ENCODE results near the gene OVCA2. TPM values are rescaled to one million over a fixed set of nuclear protein-coding genes. Genes with fewer than 3 reads are reported as not detected.

The OVCA2 gene
- total RNA-seq, 2 donors from 2014 or later: 17.1 to 36.3 TPM

- intact Hi-C loops (cut with DNase I): no loop called here
- peak; percentile 69 to 74 (median 69) for DNase-seq
- Histone ChIP-seq H3K9me3 (no peaks in the 10 kb centered on the region), H3K4me1 (peaks cover 49% of the 10 kb centered on the region), H3K27me3 (peaks cover 0 to 8% of the 10 kb centered on the region in 2 donors), H3K4me3 (peak overlapping the region in 1 of 2 donors; percentile 15), H3K27ac (peak overlapping the region in 1 of 4 donors; percentile 53), H3K36me3 (replicated peaks in 1 of 2; ENCODE audit: insufficient read depth in 1 of 2, low read depth in 2 of 2) (no peaks in the 10 kb centered on the region)
- peak; percentile 57 for ATAC-seq
- WGBS, 2 donors: 1% methylated on average over 25 of the region's 88 CpGs; no CpG with 5 or more reads in 1 of the 2 donors
- TF ChIP-seq POLR2A (IDR thresholded peaks at IDR 0.05) (peak in 1 of 3 donors; percentile 11), CTCF (IDR thresholded peaks at IDR 0.05) (no peak)
Measured at GRCh38 chr17:2050300-2051060, 8.7 kb downstream of the OVCA2 start.

GRCh38 chr17:2051061-2051932, 9.5 kb downstream of the OVCA2 start:
- intact Hi-C loops (cut with DNase I): no loop called here
- TF ChIP-seq CTCF (IDR thresholded peaks at IDR 0.05) (no peak), POLR2A (IDR thresholded peaks at IDR 0.05) (peak in 1 of 3 donors; percentile 10)
- ATAC-seq (no peak), DNase-seq (no peak)
- WGBS, 2 donors: 7 to 36% methylated on average over 9 to 69 of the region's 81 CpGs
- no peak overlapping the region for H3K27ac ChIP-seq
- H3K4me3 ChIP-seq: peak overlapping the region in 1 of 2 donors; percentile 15
- no peaks in the 10 kb centered on the region for H3K36me3 ChIP-seq (replicated peaks in 1 of 2; ENCODE audit: insufficient read depth in 1 of 2, low read depth in 2 of 2)
- no peaks in the 10 kb centered on the region for H3K9me3 ChIP-seq
- H3K4me1 ChIP-seq: peaks cover 52% of the 10 kb centered on the region
- H3K27me3 ChIP-seq: peaks cover 0 to 10% of the 10 kb centered on the region in 2 donors

- ATAC-seq (no peak), DNase-seq (no peak)
- Histone ChIP-seq H3K4me3 (no peak overlapping the region), H3K27me3 (peaks cover 0 to 17% of the 10 kb centered on the region in 2 donors), H3K4me1 (peaks cover 60% of the 10 kb centered on the region), H3K27ac (no peak overlapping the region), H3K36me3 (replicated peaks in 1 of 2; ENCODE audit: insufficient read depth in 1 of 2, low read depth in 2 of 2) (no peaks in the 10 kb centered on the region), H3K9me3 (no peaks in the 10 kb centered on the region)
- intact Hi-C loops (cut with DNase I): no loop called here
- WGBS, 2 donors: 39% methylated on average over 14 of the region's 14 CpGs
- TF ChIP-seq CTCF (IDR thresholded peaks at IDR 0.05) (no peak), POLR2A (IDR thresholded peaks at IDR 0.05) (no peak)
Measured at GRCh38 chr17:2051933-2052559, 10.2 kb downstream of the OVCA2 start.

- 5 to 9% methylated on average over 30 to 78 of the region's 84 CpGs for WGBS, 2 donors
- intact Hi-C loops (cut with DNase I): no loop called here
- Histone ChIP-seq H3K4me1 (peaks cover 74% of the 10 kb centered on the region), H3K27me3 (peaks cover 0 to 27% of the 10 kb centered on the region in 2 donors), H3K27ac (peak overlapping the region in 2 of 4 donors; percentile 15 to 26), H3K4me3 (no peak overlapping the region), H3K36me3 (replicated peaks in 1 of 2; ENCODE audit: insufficient read depth in 1 of 2, low read depth in 2 of 2) (no peaks in the 10 kb centered on the region), H3K9me3 (no peaks in the 10 kb centered on the region)
- ATAC-seq: no peak
- TF ChIP-seq POLR2A (IDR thresholded peaks at IDR 0.05) (no peak), CTCF (IDR thresholded peaks at IDR 0.05) (peak in 6 of 7 experiments; percentile 12 to 41 (median 34))
- peak; percentile 59 to 70 (median 64) for DNase-seq
Measured at GRCh38 chr17:2053380-2054261, 11.8 kb downstream of the OVCA2 start.

Data from body of pancreas (tissue), 4 donors.